Choroid plexus epithelial cell (primary cell): ENCODE measurements around the gene ITPR1.

ENCODE experiments used
- DNase-seq: peaks from one replicate; pipeline ENCODE4 v3.0.0-alpha.2; 2010; ENCODE audit warnings: low read depth
- H3K4me3 ChIP-seq: 2 replicates; pipeline ENCODE4 v1.5.1; 2011; ENCODE audit warnings: low read depth, mild to moderate bottlenecking, control low read depth, low read length, moderate library complexity
- CTCF ChIP-seq: conservative IDR thresholded peaks from 2 replicates; pipeline ENCODE4 v1.5.1; 2011; ENCODE audit warnings: low read depth, mild to moderate bottlenecking, control low read depth, inconsistent platforms, low read length, moderate library complexity

Gene ITPR1

GRCh38 chr3:4828279-4829030 lies 335.3 kb downstream of the ITPR1 start:
- no peak for TF ChIP-seq CTCF
- no peak overlapping the region for H3K4me3 ChIP-seq
- DNase-seq = peak; percentile 46

- no peak for DNase-seq
- H3K4me3 ChIP-seq = no peak overlapping the region
- no peak for TF ChIP-seq CTCF
Observed at GRCh38 chr3:4829031-4829394, 335.9 kb downstream of the ITPR1 start.

GRCh38 chr3:4830586-4830914 lies 337.4 kb downstream of the ITPR1 start:
- no peak overlapping the region for H3K4me3 ChIP-seq
- no peak for TF ChIP-seq CTCF
- DNase-seq = no peak

- H3K4me3 ChIP-seq = no peak overlapping the region
- DNase-seq = no peak
- no peak for TF ChIP-seq CTCF
Observed at GRCh38 chr3:4831580-4831950, 338.4 kb downstream of the ITPR1 start.

GRCh38 chr3:4833471-4833870 lies 340.3 kb downstream of the ITPR1 start:
- no peak for DNase-seq
- no peak overlapping the region for H3K4me3 ChIP-seq
- no peak for TF ChIP-seq CTCF

- H3K4me3 ChIP-seq = no peak overlapping the region
- TF ChIP-seq CTCF = no peak
- DNase-seq = no peak
Observed at GRCh38 chr3:4834403-4834866, 341.3 kb downstream of the ITPR1 start.

- no peak for TF ChIP-seq CTCF
- no peak overlapping the region for H3K4me3 ChIP-seq
- DNase-seq = no peak
Observed at GRCh38 chr3:4835616-4836043, 342.5 kb downstream of the ITPR1 start.
